Heart right ventricle (tissue), 16 donors: ENCODE measurements around the gene POLR3C. TPM values are rescaled to one million over a fixed set of nuclear protein-coding genes. Genes with fewer than 3 reads are reported as not detected.
"Not testable (repeated sequence)": the region's sequence is repeated elsewhere in the genome, so short reads cannot be mapped to it uniquely, and the experiment has no call there.

Source experiments
- ATAC-seq, 8 donors: fragments of 200-7000 bp; cut with Tn5 transposase; one replicate each; pipeline ENCODE4 v1.9.1; 2020; ENCODE audit warnings: mild to moderate bottlenecking in 8 of 8, moderate library complexity in 8 of 8, moderate number of reproducible peaks in 1 of 8
- DNase-seq, 2 donors: peaks; one replicate each; pipeline ENCODE4 v3.0.0-alpha.2; 2020
- H3K27ac ChIP-seq, 10 donors: fragments of 200-600 bp; sonication (generic) in 2 of 10; one replicate each; pipeline versions ENCODE4 v1.5.0 to v1.8.0; 2020 to 2022; ENCODE audit warnings: mild to moderate bottlenecking in 3 of 10
- H3K27me3 ChIP-seq, 7 donors: fragments of 200-600 bp; one replicate each; pipeline ENCODE4 v1.8.0; 2021 to 2022; ENCODE audit warnings: mild to moderate bottlenecking in 2 of 7
- H3K36me3 ChIP-seq, 9 donors: fragments of 200-600 bp; sonication (generic) in 1 of 9; one replicate each; pipeline versions ENCODE4 v1.5.0 to v1.8.0; 2020 to 2022; ENCODE audit warnings: mild to moderate bottlenecking in 2 of 9
- H3K4me1 ChIP-seq, 9 donors: fragments of 200-600 bp; sonication (generic) in 1 of 9; one replicate each; pipeline versions ENCODE4 v1.5.0 to v1.8.0; 2020 to 2022; ENCODE audit warnings: mild to moderate bottlenecking in 4 of 9
- H3K4me3 ChIP-seq, 10 donors: fragments of 200-600 bp; sonication (generic) in 2 of 10; one replicate each; pipeline versions ENCODE4 v1.5.0 to v1.8.0; 2020 to 2022; ENCODE audit warnings: mild to moderate bottlenecking in 7 of 10, moderate library complexity in 2 of 10
- H3K9me3 ChIP-seq, 11 donors: fragments of 200-600 bp in 10 of 11; sonication (generic) in 2 of 11; one replicate each; pipeline versions ENCODE4 v1.5.0 to v1.8.0; 2013 to 2022; ENCODE audit warnings: mild to moderate bottlenecking in 2 of 11, control low read depth in 1 of 11, moderate library complexity in 1 of 11
- WGBS, 2 donors: extraction: QIAGEN DNeasy Blood & Tissue Kit; methylation state at CpG; one replicate each; pipeline ENCODE4 v1.1.7; 2013; ENCODE audit warnings: inconsistent platforms in 1 of 2; 5-methylcytosine and 5-hydroxymethylcytosine counted together
- intact Hi-C, 10 donors: fragments of 100-400 bp; cut with DNase I; formaldehyde crosslinking; loops; one replicate each; pipeline versions ENCODE4 v1.11.1 to v1.14.2; 2022
- polyA plus RNA-seq, 2 donors: library from polyadenylated mRNA; stranded (reverse); fragments of 200-250 nt; gene quantifications; one replicate each; pipeline ENCODE4 v1.2.3, GENCODE V29; 2013
- total RNA-seq, 10 donors: library from RNA; stranded (reverse); fragmentation: NEBNext Ultra II Directional in 3 of 10; extraction: Animal tissue kit (Norgen Biotek cat#: 25700) in 3 of 10; gene quantifications; one replicate each; pipeline versions ENCODE4 v1.2.1 to v1.2.4, GENCODE V29; 2021 to 2023
- TF ChIP-seq, protein P1 (sequence below), 9 donors: fragments of 200-600 bp; sonication (generic) in 2 of 9; IDR thresholded peaks; one replicate each; pipeline versions ENCODE4 v1.5.0 to v1.8.0; 2021 to 2022; ENCODE audit warnings: antibody characterized with exemption in 9 of 9, mild to moderate bottlenecking in 5 of 9, moderate library complexity in 1 of 9
- donor health status: Arrhythmogenic right ventricular cardiomyopathy.
- donor health status: ischemic (EF 13 %, LVEDD 7.1; RV severe dilation, severe dysfunction).
- donor health status: healthy with polysubstance abuse.
- donor health status: DM: no; HTN: yes; CAD: no.
- donor health status: DM: no; HTN: no; CAD: no.
- donor health status: ischemic (EF 25% LVEDD 6.9; RV normal size, moderate dysfunction).
- donor health status: ischemic (EF 25% LVEDD 5.7; RV mildly dilated, moderate dysfunction).
- donor health status: healthy.
- donor health status: DM: yes; HTN: yes; CAD: no.
- donor health status: Ischemic cardiomyopathy.
- donor health status: ischemic (EF 35%, LVEDD 5.7; RV mildly dilated, moderate dysfunction).
- donor health status: nonischemic (EF 11% LVEDD 7.7; RV severe dilation, severe dysfunction).
- donor health status: DM: yes; HTN: yes; CAD: no.
- donor health status: PGD.
- donor health status: ischemic (EF 29% LVEDD 5.4; RV normal size, mild dysfunction).
- donor health status: nonischemic (EF 23%, LVEDD 6.1; RV moderate dilation, normal function).

POLR3C gene
- total and polyA plus RNA-seq, 12 donors = 8.0 to 18.1 (median 14.9) TPM

DNA sequence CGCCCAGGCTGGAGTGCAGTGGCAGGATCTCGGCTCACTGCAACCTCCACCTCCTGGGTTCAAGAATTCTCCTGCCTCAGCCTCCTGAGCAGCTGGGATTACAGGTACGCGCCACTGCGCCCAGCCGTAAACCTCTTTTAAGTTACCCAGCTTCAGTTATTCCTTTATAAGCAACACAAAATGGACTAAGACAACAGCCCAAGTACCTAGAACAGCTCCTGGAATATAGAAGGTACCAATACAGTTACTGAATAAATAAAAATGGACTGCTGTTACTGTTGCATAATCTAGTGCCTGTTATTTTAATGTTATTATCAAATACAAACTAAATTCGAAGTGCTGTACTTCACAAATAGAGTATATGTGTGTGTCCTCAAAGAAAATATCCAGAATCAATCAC is 17.2 kb upstream of the POLR3C start:
- H3K36me3 ChIP-seq = no peaks in the 10 kb centered on the region
- intact Hi-C loops = no loop called here
- ATAC-seq = no peak
- TF ChIP-seq, protein P1, sequence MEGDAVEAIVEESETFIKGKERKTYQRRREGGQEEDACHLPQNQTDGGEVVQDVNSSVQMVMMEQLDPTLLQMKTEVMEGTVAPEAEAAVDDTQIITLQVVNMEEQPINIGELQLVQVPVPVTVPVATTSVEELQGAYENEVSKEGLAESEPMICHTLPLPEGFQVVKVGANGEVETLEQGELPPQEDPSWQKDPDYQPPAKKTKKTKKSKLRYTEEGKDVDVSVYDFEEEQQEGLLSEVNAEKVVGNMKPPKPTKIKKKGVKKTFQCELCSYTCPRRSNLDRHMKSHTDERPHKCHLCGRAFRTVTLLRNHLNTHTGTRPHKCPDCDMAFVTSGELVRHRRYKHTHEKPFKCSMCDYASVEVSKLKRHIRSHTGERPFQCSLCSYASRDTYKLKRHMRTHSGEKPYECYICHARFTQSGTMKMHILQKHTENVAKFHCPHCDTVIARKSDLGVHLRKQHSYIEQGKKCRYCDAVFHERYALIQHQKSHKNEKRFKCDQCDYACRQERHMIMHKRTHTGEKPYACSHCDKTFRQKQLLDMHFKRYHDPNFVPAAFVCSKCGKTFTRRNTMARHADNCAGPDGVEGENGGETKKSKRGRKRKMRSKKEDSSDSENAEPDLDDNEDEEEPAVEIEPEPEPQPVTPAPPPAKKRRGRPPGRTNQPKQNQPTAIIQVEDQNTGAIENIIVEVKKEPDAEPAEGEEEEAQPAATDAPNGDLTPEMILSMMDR (IDR thresholded peaks at IDR 0.05) = no peak
- H3K9me3 ChIP-seq = no peaks in the 10 kb centered on the region
- peaks cover 0 to 61% (median 24%) of the 10 kb centered on the region in 9 donors for H3K4me1 ChIP-seq
- DNase-seq = no peak
- H3K27ac ChIP-seq = no peak overlapping the region
- WGBS, 2 donors = 94 to 96% methylated on average over 7 of the region's 7 CpGs
- H3K4me3 ChIP-seq = no peak overlapping the region
- H3K27me3 ChIP-seq = no peaks in the 10 kb centered on the region

DNA sequence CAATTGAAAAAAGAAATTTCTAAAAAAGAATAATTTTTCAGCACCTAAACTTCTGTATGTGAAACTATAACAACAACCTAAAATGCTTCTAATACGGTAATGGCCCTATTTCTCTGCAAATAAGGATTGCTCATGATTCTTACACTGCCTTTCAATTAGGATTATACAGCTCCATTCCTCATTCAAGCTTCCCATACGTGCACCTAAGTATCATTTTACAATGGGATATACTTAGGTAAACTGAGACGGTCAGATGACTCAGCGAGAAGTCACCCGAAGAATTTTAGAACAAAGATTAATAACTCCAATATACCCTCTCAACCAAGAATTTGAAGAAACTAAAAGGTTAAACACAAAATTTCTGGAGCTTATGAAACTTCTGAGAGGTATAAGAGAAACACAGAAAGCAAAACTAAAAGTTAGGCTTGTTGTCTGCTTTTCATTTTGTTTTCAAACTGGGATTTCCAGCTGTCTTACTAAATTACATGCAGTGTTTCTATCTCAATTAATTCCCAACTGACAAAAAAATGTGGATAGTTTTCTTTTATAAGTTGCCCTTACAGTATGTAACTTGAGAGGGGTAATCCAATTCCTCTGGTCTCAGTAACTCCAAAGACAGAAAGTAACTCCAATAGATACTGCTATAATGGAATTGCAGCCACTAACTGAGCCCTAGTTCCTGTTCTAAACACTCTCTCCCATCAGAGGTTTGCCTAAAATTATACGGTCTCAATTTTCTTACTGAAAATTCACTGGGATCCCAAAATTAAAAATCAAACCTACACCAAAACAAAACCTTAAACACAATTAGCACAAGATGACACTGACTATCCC is 10.8 kb upstream of the POLR3C start:
- ATAC-seq = not testable (repeated sequence)
- WGBS, 2 donors = 74 to 77% methylated on average over 5 of the region's 6 CpGs

DNA sequence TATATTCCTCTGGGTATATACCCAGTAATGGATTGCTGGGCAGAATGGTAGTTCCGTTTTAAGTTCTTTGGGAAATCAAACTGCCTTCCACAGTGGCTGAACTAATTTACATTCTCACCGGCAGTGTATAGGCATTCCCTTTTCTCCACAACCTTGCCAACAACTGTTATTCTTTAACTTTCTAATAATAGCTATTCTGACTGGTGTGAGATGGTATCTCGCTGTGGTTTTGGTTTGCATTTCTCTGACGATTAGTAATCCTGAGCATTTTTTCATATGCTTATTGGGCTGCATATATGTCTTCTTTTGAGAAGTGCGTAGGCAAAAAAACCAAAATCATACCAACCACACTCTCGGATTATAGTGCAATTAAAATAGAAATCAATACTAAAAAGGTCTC is 5.9 kb upstream of the POLR3C start:
- H3K36me3 ChIP-seq, ATAC-seq, H3K4me1 ChIP-seq, H3K9me3 ChIP-seq, H3K27ac ChIP-seq, H3K4me3 ChIP-seq, intact Hi-C loops, H3K27me3 ChIP-seq, DNase-seq: not testable (repeated sequence)
- WGBS, 2 donors = 50 to 76% methylated on average over 4 of the region's 6 CpGs

More for the DNA sequence above, 10.8 kb upstream of the POLR3C start:
- H3K36me3 ChIP-seq, DNase-seq, intact Hi-C loops, H3K9me3 ChIP-seq, H3K27ac ChIP-seq, H3K27me3 ChIP-seq, H3K4me1 ChIP-seq, H3K4me3 ChIP-seq: not testable (repeated sequence)

DNA sequence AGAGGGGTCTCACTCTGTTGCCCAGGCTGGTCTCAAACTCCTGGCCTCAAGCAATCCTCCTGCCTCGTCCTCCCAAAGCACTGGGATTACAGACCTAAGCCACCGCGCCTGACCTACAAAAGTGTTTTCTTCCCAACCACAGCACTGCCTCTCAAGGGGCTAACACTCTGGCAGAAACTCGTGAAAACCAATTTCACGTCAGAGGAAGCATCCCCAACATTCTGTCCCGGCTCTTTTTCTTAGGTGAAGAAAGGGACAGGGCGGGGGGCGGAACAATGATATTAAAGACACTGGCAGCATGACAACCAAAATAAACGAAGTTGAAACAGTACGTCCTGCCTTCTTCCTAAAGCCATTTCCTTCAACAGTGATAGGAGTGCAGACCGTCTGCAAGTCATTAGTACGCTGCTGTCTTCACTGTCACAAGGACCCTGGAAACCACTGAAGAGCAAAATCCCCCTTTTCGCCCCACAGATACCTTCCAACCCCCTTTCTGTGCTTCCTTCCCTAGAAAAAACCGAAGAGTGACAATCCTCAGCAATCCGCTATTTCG is 1.1 kb upstream of the POLR3C start:
- 0 to 20% methylated on average over 3 to 4 of the region's 16 CpGs for WGBS, 2 donors
- Histone ChIP-seq H3K4me1 (peaks cover 7 to 23% (median 16%) of the 10 kb centered on the region in 9 donors), H3K4me3 (peak overlapping the region in 5 of 10 donors; percentile 68 to 86 (median 76)), H3K36me3 (peaks cover 0 to 25% (median 14%) of the 10 kb centered on the region in 9 donors)
- H3K27me3 ChIP-seq, H3K27ac ChIP-seq, DNase-seq, H3K9me3 ChIP-seq, intact Hi-C loops: not testable (repeated sequence)
- ATAC-seq = peak in 6 of 8 donors; percentile 24 to 67 (median 35)

DNA sequence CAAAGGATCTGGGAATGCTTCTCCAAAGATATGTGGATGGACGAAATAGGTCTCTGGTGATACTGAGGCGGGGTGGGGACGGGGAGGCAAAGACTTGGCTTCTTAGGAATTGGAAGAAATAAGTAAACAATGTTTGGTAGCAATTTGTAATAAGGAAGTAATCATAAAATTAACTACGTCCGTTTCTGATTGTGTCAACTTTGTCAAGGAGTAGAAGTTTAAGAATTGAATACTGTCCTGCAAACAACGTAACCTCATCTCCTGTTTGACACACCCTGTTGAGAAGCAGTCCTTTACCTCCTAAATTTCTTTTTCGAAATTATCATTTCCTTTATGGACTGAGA is 471 bp downstream of the POLR3C start:
- 2 to 3% methylated on average over 7 of the region's 7 CpGs for WGBS, 2 donors
- H3K27me3 ChIP-seq = no peaks in the 10 kb centered on the region
- peak overlapping the region; percentile 68 to 88 (median 76) for H3K4me3 ChIP-seq
- no peak for ATAC-seq
- DNase-seq = no peak
- H3K9me3 ChIP-seq = no peaks in the 10 kb centered on the region
- intact Hi-C loops = loop anchor here in 1 of 10 donors (2.0 kb wide), 1 partner anchor 34 kb away; the partner anchor contains the start of gene PIAS3
- peak overlapping the region; percentile 91 to 97 (median 94) for H3K27ac ChIP-seq
- TF ChIP-seq, protein P1 (IDR thresholded peaks at IDR 0.05) = no peak
- peaks cover 7 to 23% (median 16%) of the 10 kb centered on the region in 9 donors for H3K4me1 ChIP-seq
- H3K36me3 ChIP-seq = peaks cover 0 to 41% (median 30%) of the 10 kb centered on the region in 9 donors
